Upper lobe of left lung (tissue), 4 donors: ENCODE data around the gene HACL1.

ENCODE experiments used
- CTCF ChIP-seq, 6 experiments: fragments of 450-650 bp in 4 of 6; fragments of 200-600 bp in 2 of 6; sonication (generic) in 2 of 6; IDR thresholded peaks; one replicate each; pipeline ENCODE4 v1.5.1; 2016 to 2019; ENCODE audit warnings: antibody characterized with exemption in 6 of 6
- POLR2A ChIP-seq, 4 donors: fragments of 450-650 bp; IDR thresholded peaks; one replicate each; pipeline ENCODE4 v1.5.1; 2016 to 2017; ENCODE audit warnings: antibody characterized with exemption in 4 of 4, mild to moderate bottlenecking in 2 of 4

- TF ChIP-seq CTCF (IDR thresholded peaks at IDR 0.05) (no peak), POLR2A (IDR thresholded peaks at IDR 0.05) (no peak)
Observed at GRCh38 chr3:15591242-15591641, 10.1 kb downstream of the HACL1 start.
